Stimulated activated CD8-positive, alpha-beta memory T cell treated with anti-CD3 and anti-CD28 coated beads, Interleukin-4, amount 100 ng/mL, for 4 hours (primary cell): ENCODE data around the gene PRKAG2.

ENCODE experiments used
- DNase-seq, 2 donors: peaks; one replicate each; pipeline ENCODE4 v3.0.0-alpha.2; 2020; ENCODE audit warnings: low read depth in 2 of 2, low spot score in 1 of 2

Gene PRKAG2

GRCh38 chr7:151732834-151733592 lies 143.9 kb downstream of the PRKAG2 start:
- no peak for DNase-seq

GRCh38 chr7:151732292-151732691 lies 144.6 kb downstream of the PRKAG2 start:
- DNase-seq, result no peak

- no peak for DNase-seq
Observed at GRCh38 chr7:151731022-151731441, 145.9 kb downstream of the PRKAG2 start.

- DNase-seq, result no peak
Observed at GRCh38 chr7:151730591-151730990, 146.3 kb downstream of the PRKAG2 start.

GRCh38 chr7:151729521-151729921 lies 147.4 kb downstream of the PRKAG2 start:
- no peak for DNase-seq

GRCh38 chr7:151728746-151729145 lies 148.2 kb downstream of the PRKAG2 start:
- DNase-seq, result no peak

GRCh38 chr7:151728286-151728660 lies 148.6 kb downstream of the PRKAG2 start:
- DNase-seq, result no peak

- peak; percentile 6 to 40 for DNase-seq
Observed at GRCh38 chr7:151727579-151728285, 149.2 kb downstream of the PRKAG2 start.

GRCh38 chr7:151726652-151727578 lies 150.0 kb downstream of the PRKAG2 start:
- no peak for DNase-seq

GRCh38 chr7:151725844-151726651 lies 150.9 kb downstream of the PRKAG2 start:
- DNase-seq, result no peak

GRCh38 chr7:151724920-151725584 lies 151.9 kb downstream of the PRKAG2 start:
- DNase-seq, result no peak

GRCh38 chr7:151724250-151724915 lies 152.5 kb downstream of the PRKAG2 start:
- no peak for DNase-seq

- no peak for DNase-seq
Observed at GRCh38 chr7:151723321-151723720, 153.6 kb downstream of the PRKAG2 start.

- no peak for DNase-seq
Observed at GRCh38 chr7:151722533-151722932, 154.4 kb downstream of the PRKAG2 start.

GRCh38 chr7:151721694-151722093 lies 155.2 kb downstream of the PRKAG2 start:
- DNase-seq, result no peak

- no peak for DNase-seq
Observed at GRCh38 chr7:151721236-151721635, 155.7 kb downstream of the PRKAG2 start.

GRCh38 chr7:151720280-151720679 lies 156.6 kb downstream of the PRKAG2 start:
- no peak for DNase-seq

GRCh38 chr7:151719897-151720242 lies 157.0 kb downstream of the PRKAG2 start:
- no peak for DNase-seq

- DNase-seq, result no peak
Observed at GRCh38 chr7:151719031-151719896, 157.7 kb downstream of the PRKAG2 start.
